Fibroblast of skin of right quadriceps (primary cell): ENCODE results near the gene DLX4.
A peak's percentile ranks its signal among the peaks of the same experiment; 100 is the strongest.

Source experiments
- DNase-seq: peaks from one replicate; pipeline ENCODE4 v3.0.0-alpha.2; 2013

DLX4 gene

GRCh38 chr17:49990921-49991320 lies 21.9 kb downstream of the DLX4 start:
- no peak for DNase-seq

GRCh38 chr17:49991409-49991808 lies 22.4 kb downstream of the DLX4 start:
- DNase-seq: no peak

GRCh38 chr17:49992191-49992932 lies 23.4 kb downstream of the DLX4 start:
- DNase-seq: no peak

GRCh38 chr17:49992933-49993422 lies 24.0 kb downstream of the DLX4 start:
- DNase-seq: no peak

GRCh38 chr17:49993423-49994060 lies 24.6 kb downstream of the DLX4 start:
- DNase-seq: no peak

- no peak for DNase-seq
These were observed 25.4 kb downstream of the DLX4 start for GRCh38 chr17:49994085-49995054.

GRCh38 chr17:49995055-49995738 lies 26.2 kb downstream of the DLX4 start, which contains the start of gene DLX3:
TSS of gene DLX3 (minus strand) at chr17:49995224. CDS start at chr17:49994998, 226 bp downstream.
- peak; percentile 58 for DNase-seq

GRCh38 chr17:49996121-49996494 lies 27.1 kb downstream of the DLX4 start:
- no peak for DNase-seq

- DNase-seq: peak; percentile 23
These were observed 27.7 kb downstream of the DLX4 start for GRCh38 chr17:49996495-49997300.

GRCh38 chr17:49997301-49997650 lies 28.3 kb downstream of the DLX4 start:
- DNase-seq: no peak

- DNase-seq: peak; percentile 78
These were observed 29.0 kb downstream of the DLX4 start for GRCh38 chr17:49997773-49998703.

GRCh38 chr17:49998836-49999511 lies 30.0 kb downstream of the DLX4 start:
- DNase-seq: no peak

- DNase-seq: no peak
These were observed 34.9 kb downstream of the DLX4 start for GRCh38 chr17:50003911-50004310.

GRCh38 chr17:50009282-50009681 lies 40.3 kb downstream of the DLX4 start:
- DNase-seq: no peak

GRCh38 chr17:50013079-50013478 lies 44.1 kb downstream of the DLX4 start:
- no peak for DNase-seq

- DNase-seq: no peak
These were observed 45.6 kb downstream of the DLX4 start for GRCh38 chr17:50014471-50015088.

GRCh38 chr17:50015146-50015545 lies 46.2 kb downstream of the DLX4 start:
- no peak for DNase-seq

- DNase-seq: no peak
These were observed 49.9 kb downstream of the DLX4 start for GRCh38 chr17:50018909-50019308.

- DNase-seq: no peak
These were observed 52.0 kb downstream of the DLX4 start for GRCh38 chr17:50020841-50021599.
